Right lobe of liver (tissue), 6 donors: ENCODE data around the gene BBS4. TPM values are rescaled to one million over a fixed set of nuclear protein-coding genes. Genes with fewer than 3 reads are reported as not detected.
"Not testable (repeated sequence)": the region's sequence is repeated elsewhere in the genome, so short reads cannot be mapped to it uniquely, and the experiment has no call there.

Experiments used
- ATAC-seq, 4 donors: fragments of 200-7000 bp; cut with Tn5 transposase; one replicate each; pipeline ENCODE4 v1.9.1; 2020; ENCODE audit warnings: mild to moderate bottlenecking in 4 of 4, moderate library complexity in 4 of 4
- DNase-seq, 3 donors: peaks; one replicate each; pipeline ENCODE4 v3.0.0-alpha.2; 2020
- H3K27ac ChIP-seq, 3 donors: fragments of 200-600 bp; one replicate each; pipeline ENCODE4 v1.8.0; 2022
- H3K27me3 ChIP-seq, 2 donors: fragments of 200-600 bp; one replicate each; pipeline ENCODE4 v1.8.0; 2022
- H3K36me3 ChIP-seq, 4 donors: fragments of 200-600 bp; sonication (generic) in 1 of 4; one replicate each; pipeline versions ENCODE4 v1.5.1 to v1.8.0; 2017 to 2022; ENCODE audit warnings: control low read depth in 1 of 4
- H3K4me1 ChIP-seq, 4 donors: fragments of 200-600 bp; sonication (generic) in 1 of 4; one replicate each; pipeline versions ENCODE4 v1.5.1 to v1.8.0; 2017 to 2022; ENCODE audit warnings: control low read depth in 1 of 4
- H3K4me3 ChIP-seq, 3 donors: fragments of 200-600 bp; one replicate each; pipeline ENCODE4 v1.8.0; 2022
- H3K9me3 ChIP-seq, 4 donors: fragments of 200-600 bp; sonication (generic) in 1 of 4; one replicate each; pipeline versions ENCODE4 v1.5.1 to v1.8.0; 2017 to 2022; ENCODE audit warnings: control low read depth in 1 of 4
- CTCF ChIP-seq, 4 donors: fragments of 200-600 bp in 3 of 4; fragments of 450-650 bp in 1 of 4; IDR thresholded peaks; one replicate each; pipeline versions ENCODE4 v1.5.1 to v1.8.0; 2016 to 2022; ENCODE audit warnings: antibody characterized with exemption in 4 of 4, mild to moderate bottlenecking in 2 of 4
- POLR2A ChIP-seq: fragments of 450-650 bp; IDR thresholded peaks from one replicate; pipeline ENCODE4 v1.6.1; 2017; ENCODE audit warnings: antibody characterized with exemption, mild to moderate bottlenecking
- WGBS: methylation state at CpG from one replicate; pipeline ENCODE4 v1.1.6; 2018; ENCODE audit warnings: low coverage, low lambda C conversion rate; ENCODE audit not compliant: insufficient coverage; ENCODE audit errors: missing lambda C conversion rate; 5-methylcytosine and 5-hydroxymethylcytosine counted together
- intact Hi-C, 2 donors: fragments of 100-400 bp; cut with DNase I; formaldehyde crosslinking; loops; one replicate each; pipeline versions ENCODE4 v1.11.2 to v1.14.1; 2022
- long read RNA-seq: library from polyadenylated mRNA; unstranded; transcript quantifications from one replicate; pipeline ENCODE4 v2.0.0, GENCODE V29; 2019
- total RNA-seq, 6 experiments: library from RNA; depleted of rRNA in 2 of 6; stranded (reverse); fragments of >200 nt in 2 of 6; fragmentation: NEBNext Ultra II Directional in 3 of 6; extraction: Animal tissue kit (Norgen Biotek cat#: 25700) in 3 of 6; gene quantifications; one replicate each; pipeline versions ENCODE4 v1.1.0 to v1.2.4, GENCODE V29; 2016 to 2023
- donor health status: DM: no; HTN: yes; CAD: no.
- donor health status: DM: no; HTN: no; CAD: no.
- donor health status: DM: no; HTN: no; CAD: no.
- donor health status: DM: no; HTN: yes; CAD: no.
- donor health status: DM: no; HTN: yes; CAD: no.

BBS4 gene
- total RNA-seq, result 10 to 100 TPM in 3 of 6 experiments, 1 to 10 TPM in 3; 6.0 to 24.1 (median 9.5) TPM
- long read RNA-seq, result 0 reads

- no peaks in the 10 kb centered on the region for H3K36me3 ChIP-seq
- intact Hi-C loops, result no loop called here
- no peaks in the 10 kb centered on the region for H3K27me3 ChIP-seq
- H3K9me3 ChIP-seq, result no peaks in the 10 kb centered on the region
- H3K27ac ChIP-seq, result peak within 1 kb of the TSS; percentile 79 to 87 (median 83)
- DNase-seq (peak; percentile 88 to 93 (median 91)), ATAC-seq (peak; percentile 95 to 97 (median 96))
- peak within 1 kb of the TSS; percentile 71 to 81 (median 80) for H3K4me3 ChIP-seq
- 0% methylated on average over 31 of the region's 49 CpGs for WGBS
- peaks cover 0 to 6% (median 0%) of the 10 kb centered on the region in 4 donors for H3K4me1 ChIP-seq
- TF ChIP-seq CTCF (IDR thresholded peaks at IDR 0.05) (no peak), POLR2A (peak; percentile 82)
These were observed at the start of gene BBS4, which contains the start of gene HIGD2B for GRCh38 chr15:72685925-72686794. TSS of gene BBS4 (plus strand) at chr15:72686207. CDS start at chr15:72686228, 21 bp downstream. TSS of gene HIGD2B (minus strand) at chr15:72686182. CDS start at chr15:72676374, 9,808 bp downstream.

GRCh38 chr15:72636519-72637282 lies 49.3 kb upstream of the BBS4 start:
- ATAC-seq, result peak; percentile 69 to 86 (median 78)
- H3K27ac ChIP-seq, H3K4me1 ChIP-seq, H3K9me3 ChIP-seq, intact Hi-C loops, H3K36me3 ChIP-seq, H3K27me3 ChIP-seq: not testable (repeated sequence)
- H3K4me3 ChIP-seq, result peak overlapping the region in 2 of 3 donors; percentile 47 to 53
- no CpG with 5 or more reads among the region's 43 CpGs for WGBS
- DNase-seq, result peak; percentile 64 to 82 (median 67)

- H3K4me3 ChIP-seq, H3K36me3 ChIP-seq, H3K27me3 ChIP-seq, intact Hi-C loops, H3K9me3 ChIP-seq, H3K4me1 ChIP-seq, H3K27ac ChIP-seq, DNase-seq: not testable (repeated sequence)
- no CpG with 5 or more reads among the region's 26 CpGs for WGBS
- ATAC-seq, result peak; percentile 56 to 84 (median 74)
These were observed 46.1 kb upstream of the BBS4 start for GRCh38 chr15:72639759-72640483.

GRCh38 chr15:72642271-72642670 lies 43.7 kb upstream of the BBS4 start:
- ATAC-seq, H3K9me3 ChIP-seq, DNase-seq, H3K4me1 ChIP-seq, H3K27ac ChIP-seq, H3K4me3 ChIP-seq, intact Hi-C loops, H3K36me3 ChIP-seq, H3K27me3 ChIP-seq: not testable (repeated sequence)
- WGBS, result no CpG with 5 or more reads among the region's 2 CpGs

- ATAC-seq, result peak in 1 of 4 donors; percentile 44
- H3K4me1 ChIP-seq, DNase-seq, H3K27me3 ChIP-seq, H3K27ac ChIP-seq, H3K36me3 ChIP-seq, H3K9me3 ChIP-seq, intact Hi-C loops, H3K4me3 ChIP-seq: not testable (repeated sequence)
- 86% methylated on average over 6 of the region's 10 CpGs for WGBS
These were observed 37.3 kb upstream of the BBS4 start for GRCh38 chr15:72648631-72649253.

- intact Hi-C loops, H3K4me3 ChIP-seq, H3K4me1 ChIP-seq, H3K9me3 ChIP-seq, ATAC-seq, H3K27ac ChIP-seq, H3K27me3 ChIP-seq, DNase-seq, H3K36me3 ChIP-seq: not testable (repeated sequence)
- WGBS, result no CpG with 5 or more reads among the region's 7 CpGs
These were observed 31.6 kb upstream of the BBS4 start, which contains the start of gene GOLGA6B for GRCh38 chr15:72654397-72654796. TSS of gene GOLGA6B (plus strand) at chr15:72654697. CDS start at chr15:72654738, 41 bp downstream.

- H3K27me3 ChIP-seq, H3K4me1 ChIP-seq, DNase-seq, intact Hi-C loops, H3K9me3 ChIP-seq, H3K36me3 ChIP-seq, H3K4me3 ChIP-seq, ATAC-seq, H3K27ac ChIP-seq: not testable (repeated sequence)
- no CpG with 5 or more reads among the region's 3 CpGs for WGBS
These were observed 30.0 kb upstream of the BBS4 start for GRCh38 chr15:72656014-72656413.

- H3K4me1 ChIP-seq, H3K9me3 ChIP-seq, H3K36me3 ChIP-seq, H3K27me3 ChIP-seq, H3K4me3 ChIP-seq, DNase-seq, H3K27ac ChIP-seq, intact Hi-C loops, ATAC-seq: not testable (repeated sequence)
- WGBS, result 92% methylated on average over 8 of the region's 10 CpGs
These were observed 24.9 kb upstream of the BBS4 start for GRCh38 chr15:72661081-72661480.

GRCh38 chr15:72663931-72664330 lies 22.1 kb upstream of the BBS4 start:
- H3K4me3 ChIP-seq, H3K36me3 ChIP-seq, H3K9me3 ChIP-seq, H3K27me3 ChIP-seq, H3K4me1 ChIP-seq, ATAC-seq, H3K27ac ChIP-seq, DNase-seq, intact Hi-C loops: not testable (repeated sequence)
- no CpG with 5 or more reads among the region's 8 CpGs for WGBS
